SK-N-SH treated with all-trans-retinoic acid at 6 μM for 48 hours (cell line): ENCODE measurements around the gene PRDM5.

Experiments used
- ATAC-seq: fragments of 200-7000 bp; cut with Tn5 transposase; 3 replicates; pipeline ENCODE4 v1.9.1; 2020; ENCODE audit warnings: mild to moderate bottlenecking, moderate library complexity
- ARNTL ChIP-seq: fragments of 450-650 bp; formaldehyde crosslinking; IDR thresholded peaks from 2 replicates; pipeline ENCODE4 v1.5.0; 2020; ENCODE audit warnings: low read depth, mild to moderate bottlenecking, moderate library complexity, borderline replicate concordance
- CSDC2 ChIP-seq: fragments of 250-450 bp; sonication (Bioruptor Pico); IDR thresholded peaks from 2 replicates; pipeline ENCODE4 v1.5.0; 2020; ENCODE audit warnings: mild to moderate bottlenecking, moderate library complexity
- CSRNP3 ChIP-seq: fragments of 250-450 bp; sonication (Bioruptor Pico); IDR thresholded peaks from 2 replicates; pipeline ENCODE4 v1.5.1; 2021; ENCODE audit warnings: mild to moderate bottlenecking, moderate library complexity
- ESRRG ChIP-seq: fragments of 250-450 bp; sonication (Bioruptor Pico); IDR thresholded peaks from 2 replicates; pipeline ENCODE4 v1.6.1; 2021; ENCODE audit warnings: mild to moderate bottlenecking
- GLIS3 ChIP-seq: fragments of 250-450 bp; sonication (Bioruptor Pico); IDR thresholded peaks from 2 replicates; pipeline ENCODE4 v1.5.0; 2020; ENCODE audit warnings: mild to moderate bottlenecking, moderate library complexity
- ISL1 ChIP-seq: fragments of 250-450 bp; sonication (Bioruptor Pico); IDR thresholded peaks from 2 replicates; pipeline ENCODE4 v2.1.2; 2022; ENCODE audit warnings: mild to moderate bottlenecking, moderate library complexity
- RARB ChIP-seq: fragments of 250-450 bp; sonication (Bioruptor Pico); IDR thresholded peaks from 2 replicates; pipeline ENCODE4 v1.8.0; 2021; ENCODE audit warnings: mild to moderate bottlenecking, moderate library complexity
- SNAI2 ChIP-seq: fragments of 250-450 bp; sonication (Bioruptor Pico); IDR thresholded peaks from 2 replicates; pipeline ENCODE4 v1.5.0; 2020; ENCODE audit warnings: mild to moderate bottlenecking, moderate library complexity
- TOX ChIP-seq: fragments of 250-450 bp; sonication (Bioruptor Pico); IDR thresholded peaks from 2 replicates; pipeline ENCODE4 v1.8.0; 2021; ENCODE audit warnings: mild to moderate bottlenecking, moderate library complexity, borderline replicate concordance
- TSHZ2 ChIP-seq: fragments of 250-450 bp; sonication (Bioruptor Pico); IDR thresholded peaks from 2 replicates; pipeline ENCODE4 v1.5.0; 2020; ENCODE audit warnings: mild to moderate bottlenecking, moderate library complexity
- ZC3H10 ChIP-seq: fragments of 250-450 bp; sonication (Bioruptor Pico); IDR thresholded peaks from 2 replicates; pipeline ENCODE4 v1.5.1; 2021; ENCODE audit warnings: mild to moderate bottlenecking, moderate library complexity
- ZFP3 ChIP-seq: fragments of 250-450 bp; sonication (Bioruptor Pico); IDR thresholded peaks from 2 replicates; pipeline ENCODE4 v1.5.0; 2020; ENCODE audit warnings: mild to moderate bottlenecking, moderate library complexity
- ZNF70 ChIP-seq: fragments of 450-650 bp; formaldehyde crosslinking; IDR thresholded peaks from 2 replicates; pipeline ENCODE4 v1.5.0; 2020; ENCODE audit warnings: mild to moderate bottlenecking, moderate library complexity
- TF ChIP-seq, protein P1 (sequence below): fragments of 250-450 bp; sonication (Bioruptor Pico); IDR thresholded peaks from 2 replicates; pipeline ENCODE4 v1.8.0; 2020; ENCODE audit warnings: mild to moderate bottlenecking, moderate library complexity, borderline replicate concordance
- TF ChIP-seq, protein P2 (sequence below): fragments of 250-450 bp; sonication (Bioruptor Pico); IDR thresholded peaks from 2 replicates; pipeline ENCODE4 v1.5.1; 2020; ENCODE audit warnings: low read depth, mild to moderate bottlenecking, moderate library complexity
- TF ChIP-seq, protein P3 (sequence below): fragments of 250-450 bp; sonication (Bioruptor Pico); IDR thresholded peaks from 2 replicates; pipeline ENCODE4 v1.8.0; 2021; ENCODE audit warnings: low read depth, mild to moderate bottlenecking, moderate library complexity, borderline replicate concordance

Gene PRDM5

DNA sequence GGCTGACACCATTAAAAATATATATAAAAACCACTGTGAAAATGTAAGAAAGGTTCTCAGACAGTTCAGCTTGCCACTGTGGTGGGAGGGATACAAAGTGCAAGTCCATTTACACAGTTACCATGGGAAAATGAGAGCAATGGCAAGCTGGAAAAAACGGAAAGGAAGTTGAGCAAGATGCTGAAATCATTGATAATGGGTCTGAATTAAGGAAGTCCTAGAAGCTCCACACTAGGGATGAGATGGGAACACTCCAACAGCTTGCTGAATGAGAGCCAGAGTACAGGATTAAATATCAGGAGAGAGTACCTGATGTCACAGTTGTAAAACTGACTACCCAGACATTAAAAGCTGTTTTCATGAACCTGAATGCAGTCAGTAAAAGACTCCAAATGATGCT is 218.6 kb downstream of the PRDM5 start:
- TF ChIP-seq RARB (no peak), ARNTL (CRISPR knock-in tag) (no peak)
- ATAC-seq, result no peak

GRCh38 chr4:120699354-120699753 is 223.2 kb downstream of the PRDM5 start:
- ATAC-seq, result no peak

DNA sequence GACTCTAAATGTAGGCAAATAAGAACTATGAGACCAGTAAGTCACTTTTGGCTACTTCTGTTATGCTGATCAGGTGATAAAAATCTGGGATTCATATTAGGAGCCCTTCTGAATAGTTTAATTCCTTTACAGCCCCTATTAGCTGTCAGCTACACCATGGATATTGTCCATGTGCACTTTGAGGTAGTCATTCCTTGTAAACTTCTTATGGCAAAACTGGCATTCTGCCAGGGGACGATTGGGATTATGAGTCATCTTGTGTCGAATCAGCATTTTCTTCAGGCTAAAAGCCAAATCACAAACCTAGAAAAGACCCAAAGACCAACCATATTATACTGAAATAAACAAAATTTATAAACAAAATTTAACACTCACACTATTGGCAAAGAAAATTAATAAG is 227.6 kb downstream of the PRDM5 start:
- ATAC-seq, result peak; percentile 72

More at GRCh38 chr4:120699354-120699753, 223.2 kb downstream of the PRDM5 start:
- no peak for TF ChIP-seq ZC3H10 (CRISPR knock-in tag)
- TF ChIP-seq, protein P1, sequence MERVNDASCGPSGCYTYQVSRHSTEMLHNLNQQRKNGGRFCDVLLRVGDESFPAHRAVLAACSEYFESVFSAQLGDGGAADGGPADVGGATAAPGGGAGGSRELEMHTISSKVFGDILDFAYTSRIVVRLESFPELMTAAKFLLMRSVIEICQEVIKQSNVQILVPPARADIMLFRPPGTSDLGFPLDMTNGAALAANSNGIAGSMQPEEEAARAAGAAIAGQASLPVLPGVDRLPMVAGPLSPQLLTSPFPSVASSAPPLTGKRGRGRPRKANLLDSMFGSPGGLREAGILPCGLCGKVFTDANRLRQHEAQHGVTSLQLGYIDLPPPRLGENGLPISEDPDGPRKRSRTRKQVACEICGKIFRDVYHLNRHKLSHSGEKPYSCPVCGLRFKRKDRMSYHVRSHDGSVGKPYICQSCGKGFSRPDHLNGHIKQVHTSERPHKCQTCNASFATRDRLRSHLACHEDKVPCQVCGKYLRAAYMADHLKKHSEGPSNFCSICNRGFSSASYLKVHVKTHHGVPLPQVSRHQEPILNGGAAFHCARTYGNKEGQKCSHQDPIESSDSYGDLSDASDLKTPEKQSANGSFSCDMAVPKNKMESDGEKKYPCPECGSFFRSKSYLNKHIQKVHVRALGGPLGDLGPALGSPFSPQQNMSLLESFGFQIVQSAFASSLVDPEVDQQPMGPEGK (CRISPR knock-in tag), result no peak
- no peak for TF ChIP-seq SNAI2
- TF ChIP-seq CSDC2 (CRISPR knock-in tag), result no peak
- TF ChIP-seq, protein P2, sequence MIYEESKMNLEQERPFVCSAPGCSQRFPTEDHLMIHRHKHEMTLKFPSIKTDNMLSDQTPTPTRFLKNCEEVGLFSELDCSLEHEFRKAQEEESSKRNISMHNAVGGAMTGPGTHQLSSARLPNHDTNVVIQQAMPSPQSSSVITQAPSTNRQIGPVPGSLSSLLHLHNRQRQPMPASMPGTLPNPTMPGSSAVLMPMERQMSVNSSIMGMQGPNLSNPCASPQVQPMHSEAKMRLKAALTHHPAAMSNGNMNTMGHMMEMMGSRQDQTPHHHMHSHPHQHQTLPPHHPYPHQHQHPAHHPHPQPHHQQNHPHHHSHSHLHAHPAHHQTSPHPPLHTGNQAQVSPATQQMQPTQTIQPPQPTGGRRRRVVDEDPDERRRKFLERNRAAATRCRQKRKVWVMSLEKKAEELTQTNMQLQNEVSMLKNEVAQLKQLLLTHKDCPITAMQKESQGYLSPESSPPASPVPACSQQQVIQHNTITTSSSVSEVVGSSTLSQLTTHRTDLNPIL (CRISPR knock-in tag), result no peak
- TF ChIP-seq ZFP3 (CRISPR knock-in tag), result no peak

More for the DNA sequence above, 227.6 kb downstream of the PRDM5 start:
- TF ChIP-seq ISL1 (CRISPR knock-in tag) (peak; percentile 95), ZC3H10 (CRISPR knock-in tag) (0 out of 2 replicates have a peak, but pooled peaks have one; percentile 17), GLIS3 (no peak), ARNTL (CRISPR knock-in tag) (no peak), ESRRG (no peak), SNAI2 (no peak), RARB (peak; percentile 20; the same call in 1 of the 2 replicates), TOX (CRISPR knock-in tag) (peak; percentile 71), CSRNP3 (CRISPR knock-in tag) (no peak), ZFP3 (CRISPR knock-in tag) (no peak), ZNF70 (CRISPR knock-in tag) (no peak), TSHZ2 (no peak)
- TF ChIP-seq, protein P2 (CRISPR knock-in tag), result no peak
- TF ChIP-seq, protein P1 (CRISPR knock-in tag), result peak; percentile 64; the same call in 1 of the 2 replicates
- TF ChIP-seq, protein P3, sequence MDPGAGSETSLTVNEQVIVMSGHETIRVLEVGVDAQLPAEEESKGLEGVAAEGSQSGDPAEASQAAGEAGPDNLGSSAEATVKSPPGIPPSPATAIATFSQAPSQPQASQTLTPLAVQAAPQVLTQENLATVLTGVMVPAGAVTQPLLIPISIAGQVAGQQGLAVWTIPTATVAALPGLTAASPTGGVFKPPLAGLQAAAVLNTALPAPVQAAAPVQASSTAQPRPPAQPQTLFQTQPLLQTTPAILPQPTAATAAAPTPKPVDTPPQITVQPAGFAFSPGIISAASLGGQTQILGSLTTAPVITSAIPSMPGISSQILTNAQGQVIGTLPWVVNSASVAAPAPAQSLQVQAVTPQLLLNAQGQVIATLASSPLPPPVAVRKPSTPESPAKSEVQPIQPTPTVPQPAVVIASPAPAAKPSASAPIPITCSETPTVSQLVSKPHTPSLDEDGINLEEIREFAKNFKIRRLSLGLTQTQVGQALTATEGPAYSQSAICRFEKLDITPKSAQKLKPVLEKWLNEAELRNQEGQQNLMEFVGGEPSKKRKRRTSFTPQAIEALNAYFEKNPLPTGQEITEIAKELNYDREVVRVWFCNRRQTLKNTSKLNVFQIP (CRISPR knock-in tag), result no peak
